HL-60 (cell line): ENCODE data around the gene PTPRO.

ENCODE experiments used
- TF ChIP-seq, protein P1 (sequence below): IDR thresholded peaks from one replicate; pipeline ENCODE4 v1.5.1; 2011; ENCODE audit warnings: low read length, control low read depth, inconsistent platforms; ENCODE audit not compliant: insufficient read depth
- TF ChIP-seq, protein P2 (sequence below): IDR thresholded peaks from 2 replicates; pipeline ENCODE4 v1.6.1; 2012; ENCODE audit warnings: low read depth; ENCODE audit not compliant: insufficient replicate concordance

DNA sequence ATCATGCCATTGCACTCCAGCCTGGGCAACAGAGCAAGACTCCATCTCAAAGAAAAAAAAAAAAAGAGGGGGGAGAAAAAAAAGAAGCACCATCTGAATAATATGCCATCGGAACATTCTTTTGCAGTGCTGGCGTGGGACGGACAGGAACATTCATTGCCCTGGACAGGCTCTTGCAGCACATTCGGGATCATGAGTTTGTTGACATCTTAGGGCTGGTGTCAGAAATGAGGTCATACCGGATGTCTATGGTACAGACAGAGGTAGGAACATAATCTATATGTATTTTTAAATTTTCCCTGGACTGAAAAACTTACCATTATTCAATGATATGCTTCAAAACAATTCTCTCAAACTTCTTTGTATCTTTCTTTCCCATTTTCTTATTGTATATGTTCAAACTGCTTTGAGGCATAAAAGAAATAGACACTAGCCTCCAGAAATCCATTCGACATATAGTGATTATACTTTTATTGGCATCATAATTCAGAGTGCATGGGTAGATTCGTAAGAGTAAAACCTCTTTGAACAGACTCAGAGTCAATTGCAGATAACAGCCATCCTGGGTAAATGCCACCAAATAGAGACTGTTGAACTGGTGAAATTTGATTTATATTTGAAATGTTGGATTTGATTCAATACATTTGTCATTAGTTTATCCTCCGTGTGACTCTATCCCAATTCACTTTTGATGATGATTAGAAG lies 267.2 kb downstream of the PTPRO start:
- TF ChIP-seq, protein P1, sequence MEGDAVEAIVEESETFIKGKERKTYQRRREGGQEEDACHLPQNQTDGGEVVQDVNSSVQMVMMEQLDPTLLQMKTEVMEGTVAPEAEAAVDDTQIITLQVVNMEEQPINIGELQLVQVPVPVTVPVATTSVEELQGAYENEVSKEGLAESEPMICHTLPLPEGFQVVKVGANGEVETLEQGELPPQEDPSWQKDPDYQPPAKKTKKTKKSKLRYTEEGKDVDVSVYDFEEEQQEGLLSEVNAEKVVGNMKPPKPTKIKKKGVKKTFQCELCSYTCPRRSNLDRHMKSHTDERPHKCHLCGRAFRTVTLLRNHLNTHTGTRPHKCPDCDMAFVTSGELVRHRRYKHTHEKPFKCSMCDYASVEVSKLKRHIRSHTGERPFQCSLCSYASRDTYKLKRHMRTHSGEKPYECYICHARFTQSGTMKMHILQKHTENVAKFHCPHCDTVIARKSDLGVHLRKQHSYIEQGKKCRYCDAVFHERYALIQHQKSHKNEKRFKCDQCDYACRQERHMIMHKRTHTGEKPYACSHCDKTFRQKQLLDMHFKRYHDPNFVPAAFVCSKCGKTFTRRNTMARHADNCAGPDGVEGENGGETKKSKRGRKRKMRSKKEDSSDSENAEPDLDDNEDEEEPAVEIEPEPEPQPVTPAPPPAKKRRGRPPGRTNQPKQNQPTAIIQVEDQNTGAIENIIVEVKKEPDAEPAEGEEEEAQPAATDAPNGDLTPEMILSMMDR, result no peak
- TF ChIP-seq, protein P2, sequence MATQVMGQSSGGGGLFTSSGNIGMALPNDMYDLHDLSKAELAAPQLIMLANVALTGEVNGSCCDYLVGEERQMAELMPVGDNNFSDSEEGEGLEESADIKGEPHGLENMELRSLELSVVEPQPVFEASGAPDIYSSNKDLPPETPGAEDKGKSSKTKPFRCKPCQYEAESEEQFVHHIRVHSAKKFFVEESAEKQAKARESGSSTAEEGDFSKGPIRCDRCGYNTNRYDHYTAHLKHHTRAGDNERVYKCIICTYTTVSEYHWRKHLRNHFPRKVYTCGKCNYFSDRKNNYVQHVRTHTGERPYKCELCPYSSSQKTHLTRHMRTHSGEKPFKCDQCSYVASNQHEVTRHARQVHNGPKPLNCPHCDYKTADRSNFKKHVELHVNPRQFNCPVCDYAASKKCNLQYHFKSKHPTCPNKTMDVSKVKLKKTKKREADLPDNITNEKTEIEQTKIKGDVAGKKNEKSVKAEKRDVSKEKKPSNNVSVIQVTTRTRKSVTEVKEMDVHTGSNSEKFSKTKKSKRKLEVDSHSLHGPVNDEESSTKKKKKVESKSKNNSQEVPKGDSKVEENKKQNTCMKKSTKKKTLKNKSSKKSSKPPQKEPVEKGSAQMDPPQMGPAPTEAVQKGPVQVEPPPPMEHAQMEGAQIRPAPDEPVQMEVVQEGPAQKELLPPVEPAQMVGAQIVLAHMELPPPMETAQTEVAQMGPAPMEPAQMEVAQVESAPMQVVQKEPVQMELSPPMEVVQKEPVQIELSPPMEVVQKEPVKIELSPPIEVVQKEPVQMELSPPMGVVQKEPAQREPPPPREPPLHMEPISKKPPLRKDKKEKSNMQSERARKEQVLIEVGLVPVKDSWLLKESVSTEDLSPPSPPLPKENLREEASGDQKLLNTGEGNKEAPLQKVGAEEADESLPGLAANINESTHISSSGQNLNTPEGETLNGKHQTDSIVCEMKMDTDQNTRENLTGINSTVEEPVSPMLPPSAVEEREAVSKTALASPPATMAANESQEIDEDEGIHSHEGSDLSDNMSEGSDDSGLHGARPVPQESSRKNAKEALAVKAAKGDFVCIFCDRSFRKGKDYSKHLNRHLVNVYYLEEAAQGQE, result no peak
